ENCODE measurements around the gene GNAI3. TPM values are rescaled to one million over a fixed set of nuclear protein-coding genes. Genes with fewer than 3 reads are reported as not detected.
A peak's percentile ranks its signal among the peaks of the same experiment; 100 is the strongest.

The GNAI3 gene
- total RNA-seq, 1 donor from 2014 or later = 6.6 TPM

DNA sequence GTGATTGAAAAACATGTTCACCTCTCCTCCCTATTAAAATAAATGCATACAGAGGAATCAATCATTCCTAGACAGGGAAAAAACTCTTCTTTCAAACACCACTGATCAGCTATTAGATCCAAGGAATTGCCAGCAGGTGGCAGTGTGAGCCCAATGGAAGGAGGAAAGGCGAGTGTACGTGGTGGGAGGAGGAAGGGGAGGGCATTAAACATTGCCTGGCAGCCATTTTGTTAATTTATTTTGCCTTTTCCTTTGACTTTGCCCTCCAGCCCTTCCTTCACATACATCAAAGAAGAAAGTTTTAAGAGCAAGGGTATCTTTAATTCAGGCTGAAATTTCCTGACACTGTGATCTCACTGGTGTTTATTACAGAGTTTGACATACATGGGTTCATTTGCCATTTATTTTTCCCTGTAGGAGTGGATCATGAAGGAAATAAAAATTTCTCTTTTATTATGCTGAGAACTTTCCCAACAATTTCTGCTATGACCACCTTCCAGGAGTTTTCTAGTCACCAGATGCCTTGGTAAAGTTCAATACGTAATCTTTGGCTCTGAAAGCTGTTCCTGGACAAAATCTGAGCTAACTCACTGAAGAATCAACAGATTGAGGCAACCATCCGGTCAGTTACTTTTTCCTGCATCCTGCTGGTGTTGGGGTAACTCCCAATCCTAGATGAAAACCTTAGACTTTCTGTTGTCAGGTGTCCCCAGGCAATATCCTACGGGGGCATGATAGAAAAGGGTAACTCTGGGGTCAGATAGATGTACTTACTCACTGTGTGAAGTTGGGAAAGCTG is 1.9 kb upstream of the GNAI3 start:
- DNase-seq (ENCODE audit: low spot score) = peak; percentile 92

- DNase-seq (ENCODE audit: low spot score) = no peak
These were observed 723 bp upstream of the GNAI3 start for GRCh38 chr1:109547463-109548320.

- no peak for DNase-seq (ENCODE audit: low spot score)
These were observed 8.1 kb downstream of the GNAI3 start for GRCh38 chr1:109556563-109556962.

DNA sequence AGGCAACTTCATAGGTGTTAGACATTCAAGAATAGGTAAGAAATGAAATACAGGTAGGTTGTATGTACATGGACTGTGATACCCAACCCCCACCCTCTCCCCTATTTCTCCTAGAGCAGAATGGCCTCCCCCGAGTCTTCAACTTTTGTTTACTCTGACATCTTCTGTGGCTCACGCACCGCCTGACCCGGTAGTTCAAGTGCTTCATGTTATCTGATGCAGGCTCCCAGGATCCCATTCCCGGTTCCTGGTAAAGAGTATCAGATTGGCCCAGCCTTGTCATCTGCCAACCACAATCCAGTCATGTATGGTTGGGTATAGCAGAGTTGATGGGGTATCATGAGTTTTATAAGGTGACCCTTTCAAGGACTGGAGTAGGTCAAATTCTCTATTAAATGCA is 9.1 kb downstream of the GNAI3 start:
- DNase-seq (ENCODE audit: low spot score) = no peak

- DNase-seq (ENCODE audit: low spot score) = no peak
These were observed 11.6 kb downstream of the GNAI3 start for GRCh38 chr1:109559995-109560394.

DNA sequence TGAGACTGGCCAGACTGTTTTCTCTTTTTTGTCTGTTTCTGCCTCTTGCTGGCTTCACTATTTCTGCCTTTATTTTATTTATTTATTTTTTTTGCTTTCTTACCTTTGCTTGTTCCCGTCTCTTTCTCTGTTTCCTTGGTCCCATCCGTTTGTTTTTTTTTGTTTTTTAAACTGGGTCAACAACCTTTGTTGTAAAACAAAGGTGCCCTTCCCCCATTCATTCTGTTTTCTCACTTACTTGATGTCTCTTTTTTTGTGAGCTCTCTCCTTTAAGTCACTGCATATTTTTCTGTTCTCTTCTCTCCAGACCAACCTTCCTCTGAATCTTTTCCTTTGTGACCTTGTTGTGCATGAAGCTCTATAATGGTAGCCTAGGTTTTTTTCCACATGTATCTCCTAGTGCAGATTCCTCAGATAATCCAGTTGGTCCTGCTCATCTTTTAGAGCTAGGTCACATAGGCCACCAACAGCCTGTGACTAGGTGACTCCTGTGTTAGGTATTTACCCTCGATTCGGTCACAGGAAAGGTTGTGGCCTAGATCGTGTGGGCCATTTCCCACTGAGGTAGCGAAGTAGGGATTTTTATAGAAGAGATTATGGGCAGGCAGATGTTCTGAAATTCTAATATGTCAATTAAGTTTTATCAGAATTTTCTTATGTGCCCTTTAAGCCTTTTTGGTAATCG is 15.9 kb downstream of the GNAI3 start:
- DNase-seq (ENCODE audit: low spot score) = no peak

DNA sequence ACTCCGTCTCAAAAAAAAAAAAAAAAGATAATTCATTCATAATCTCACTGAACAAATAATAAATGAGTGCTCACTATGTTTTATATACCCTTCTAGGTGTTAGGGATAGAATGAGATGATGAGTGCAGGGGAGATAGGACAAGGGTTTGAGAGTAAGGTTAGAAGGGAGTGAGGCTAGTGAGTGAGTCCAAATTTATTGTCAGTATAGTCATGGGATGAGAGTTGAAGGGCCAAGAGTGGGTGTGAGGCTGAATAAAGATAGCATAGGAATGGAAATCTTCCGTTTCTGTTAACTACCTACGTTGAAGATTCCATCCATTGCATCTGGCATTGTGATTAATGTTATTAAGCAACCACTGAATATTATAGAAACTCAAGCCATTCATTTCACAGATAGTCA is 16.8 kb downstream of the GNAI3 start:
- DNase-seq (ENCODE audit: low spot score) = no peak

DNA sequence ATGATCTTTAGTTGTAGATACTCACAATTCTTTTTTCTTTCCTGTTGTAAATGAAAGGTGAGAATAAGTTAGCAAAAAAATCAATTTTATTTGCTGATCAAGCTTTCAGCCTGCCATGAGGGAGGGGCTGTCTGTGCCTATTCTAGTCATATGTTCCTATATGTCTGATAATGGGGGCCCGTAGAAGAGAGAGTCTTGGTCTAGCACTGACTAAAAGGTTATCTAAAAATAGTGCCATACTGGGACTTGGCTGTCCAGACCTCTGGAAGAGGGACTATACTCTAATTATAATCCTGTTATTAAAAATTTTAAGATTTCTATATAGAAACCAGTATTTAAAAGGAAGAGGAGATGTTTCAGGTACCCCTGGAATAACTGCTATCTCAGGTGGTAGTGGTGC is 18.6 kb downstream of the GNAI3 start:
- DNase-seq (ENCODE audit: low spot score) = no peak

- no peak for DNase-seq (ENCODE audit: low spot score)
These were observed 19.7 kb downstream of the GNAI3 start for GRCh38 chr1:109567877-109568672.

- DNase-seq (ENCODE audit: low spot score) = no peak
These were observed 20.9 kb downstream of the GNAI3 start for GRCh38 chr1:109569323-109569722.

- DNase-seq (ENCODE audit: low spot score) = no peak
These were observed 22.0 kb downstream of the GNAI3 start for GRCh38 chr1:109570414-109570813.

DNA sequence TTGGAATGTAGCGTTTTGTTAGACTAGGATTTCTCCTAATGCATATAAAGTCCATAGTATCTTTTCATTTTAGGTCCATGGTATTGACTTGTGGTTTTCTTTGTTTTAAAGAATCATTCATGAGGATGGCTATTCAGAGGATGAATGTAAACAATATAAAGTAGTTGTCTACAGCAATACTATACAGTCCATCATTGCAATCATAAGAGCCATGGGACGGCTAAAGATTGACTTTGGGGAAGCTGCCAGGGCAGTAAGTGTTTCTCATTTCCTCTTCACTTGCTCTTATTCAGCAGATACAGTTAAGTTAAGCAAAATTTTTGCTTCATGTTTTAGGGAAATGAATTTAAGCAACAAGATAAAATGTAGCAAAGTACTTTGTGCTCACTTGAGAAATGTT is 25.4 kb downstream of the GNAI3 start:
- DNase-seq (ENCODE audit: low spot score) = no peak

GRCh38 chr1:109578947-109579443 is 30.6 kb downstream of the GNAI3 start:
- DNase-seq (ENCODE audit: low spot score) = no peak

GRCh38 chr1:109579491-109579890 is 31.1 kb downstream of the GNAI3 start:
- DNase-seq (ENCODE audit: low spot score) = no peak

DNA sequence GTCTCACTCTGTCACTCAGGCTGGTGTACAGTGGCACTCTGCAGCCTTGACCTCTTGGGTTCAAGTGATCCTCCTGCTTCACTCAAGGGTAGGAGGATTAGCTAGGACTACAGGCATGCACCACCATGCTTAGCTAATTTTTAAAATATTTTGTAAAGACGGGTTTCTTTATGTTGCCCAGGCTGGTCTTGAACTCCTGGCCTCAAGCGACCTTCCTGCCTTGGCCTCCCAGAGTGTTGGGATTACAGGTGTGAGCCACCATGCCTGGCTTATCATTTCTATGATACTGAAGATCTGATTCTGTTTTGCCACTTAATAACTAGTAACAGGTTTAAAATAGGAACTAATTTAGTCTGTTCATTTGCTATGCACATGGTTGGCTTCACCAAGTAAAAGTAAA is 33.6 kb downstream of the GNAI3 start:
- DNase-seq (ENCODE audit: low spot score) = no peak

- no peak for DNase-seq (ENCODE audit: low spot score)
These were observed 36.4 kb downstream of the GNAI3 start for GRCh38 chr1:109584766-109585165.

DNA sequence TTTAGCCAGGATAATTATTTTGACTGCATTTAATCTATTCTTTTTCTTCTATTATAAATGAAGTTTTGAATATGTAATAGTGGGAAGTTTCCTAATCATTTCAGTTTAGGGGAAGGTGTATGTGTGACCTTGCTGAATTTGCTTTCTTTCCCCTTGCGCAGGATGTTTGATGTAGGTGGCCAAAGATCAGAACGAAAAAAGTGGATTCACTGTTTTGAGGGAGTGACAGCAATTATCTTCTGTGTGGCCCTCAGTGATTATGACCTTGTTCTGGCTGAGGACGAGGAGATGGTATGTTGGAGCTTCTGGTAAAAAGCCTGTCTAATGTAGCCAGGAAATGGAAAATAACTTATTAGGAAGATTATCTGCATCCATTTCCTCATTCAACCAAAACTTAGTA is 37.6 kb downstream of the GNAI3 start:
- DNase-seq (ENCODE audit: low spot score) = no peak

DNA sequence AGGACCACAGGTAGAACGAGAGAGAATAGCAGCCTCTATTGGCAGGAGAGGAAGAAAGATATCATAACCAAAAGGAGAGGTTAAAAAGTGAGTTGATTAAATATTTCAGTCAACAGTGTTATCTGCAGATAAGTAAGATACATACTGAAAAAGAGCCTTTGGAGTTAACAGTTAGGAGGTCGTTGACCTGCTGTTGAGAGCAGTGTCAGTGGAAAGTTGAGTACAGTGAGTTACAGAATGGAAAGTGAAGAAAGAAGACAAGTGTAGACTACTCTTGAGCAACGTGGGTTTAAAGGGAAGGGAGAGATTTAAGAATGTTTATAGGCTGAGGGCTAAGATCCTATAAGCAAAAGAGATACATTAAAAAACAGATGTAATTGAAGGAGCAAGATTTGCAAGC is 40.8 kb downstream of the GNAI3 start:
- DNase-seq (ENCODE audit: low spot score) = no peak

DNA sequence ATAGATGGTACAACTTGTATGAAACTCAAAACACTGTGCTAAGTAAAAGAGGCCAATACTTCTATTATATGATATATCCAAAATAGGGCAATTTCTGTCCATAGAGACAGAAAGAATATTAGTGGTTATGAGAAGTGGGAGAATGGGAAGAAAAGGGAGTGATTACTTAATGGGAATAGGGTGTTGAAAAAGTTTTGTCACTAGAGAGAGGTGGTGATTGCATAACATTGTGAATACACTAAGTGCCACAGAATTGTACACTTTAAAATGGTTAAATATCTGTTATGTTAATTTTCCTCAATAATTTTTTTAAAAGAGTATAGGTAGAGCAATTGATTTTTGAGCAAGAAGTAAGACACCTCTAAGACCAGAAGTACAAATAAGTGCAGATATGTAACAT is 41.3 kb downstream of the GNAI3 start:
- DNase-seq (ENCODE audit: low spot score) = no peak

GRCh38 chr1:109592916-109593315 is 44.5 kb downstream of the GNAI3 start:
- no peak for DNase-seq (ENCODE audit: low spot score)

- DNase-seq (ENCODE audit: low spot score) = no peak
These were observed 47.1 kb downstream of the GNAI3 start for GRCh38 chr1:109595531-109595930.
